ELR (cell line): ENCODE results near the gene OFD1.

Experiments used
- DNase-seq: peaks from one replicate; pipeline ENCODE4 v3.0.0-alpha.2; 2015; ENCODE audit warnings: low read depth

The OFD1 gene

GRCh38 chrX:13794417-13794816, 59.9 kb downstream of the OFD1 start:
- no peak for DNase-seq

GRCh38 chrX:13797512-13797911, 63.0 kb downstream of the OFD1 start:
- DNase-seq, result no peak

- DNase-seq, result no peak
These were observed 63.6 kb downstream of the OFD1 start for GRCh38 chrX:13798184-13798583.

GRCh38 chrX:13803116-13803515, 68.6 kb downstream of the OFD1 start:
- no peak for DNase-seq

- DNase-seq, result no peak
These were observed 70.7 kb downstream of the OFD1 start for GRCh38 chrX:13805241-13805640.

GRCh38 chrX:13808293-13808692, 73.7 kb downstream of the OFD1 start:
- DNase-seq, result no peak

GRCh38 chrX:13808865-13809264, 74.3 kb downstream of the OFD1 start:
- DNase-seq, result no peak

- DNase-seq, result no peak
These were observed 81.1 kb downstream of the OFD1 start for GRCh38 chrX:13815664-13816063.

- no peak for DNase-seq
These were observed 81.6 kb downstream of the OFD1 start for GRCh38 chrX:13816176-13816575.

GRCh38 chrX:13816643-13817627, 82.4 kb downstream of the OFD1 start, which contains the start of gene GPM6B:
Gene GPM6B, minus strand, starts transcription at chrX:13817093. Its CDS starts 189 bp downstream, at chrX:13816904.
- DNase-seq, result no peak
